Uterus (tissue), 4 donors: ENCODE results near the gene ARHGAP45. TPM values are rescaled to one million over a fixed set of nuclear protein-coding genes. Genes with fewer than 3 reads are reported as not detected.
A peak's percentile ranks its signal among the peaks of the same experiment; 100 is the strongest.

Source experiments
- DNase-seq, 2 donors: peaks; one replicate each; pipeline ENCODE4 v3.0.0-alpha.2; 2019 to 2020
- H3K27ac ChIP-seq, 2 donors: fragments of 200-600 bp; sonication (generic); 1 replicate in 1 of 2; 2 replicates in 1 of 2; pipeline ENCODE4 v1.5.1; 2016 to 2018
- H3K27me3 ChIP-seq, 2 donors: fragments of 200-600 bp; sonication (generic); one replicate each; pipeline ENCODE4 v1.5.1; 2018 to 2019; ENCODE audit warnings: control low read depth in 1 of 2
- H3K36me3 ChIP-seq, 2 donors: fragments of 200-600 bp; sonication (generic); one replicate each; pipeline ENCODE4 v1.5.1; 2019; ENCODE audit warnings: control low read depth in 1 of 2
- H3K4me1 ChIP-seq, 2 donors: fragments of 200-600 bp; sonication (generic); one replicate each; pipeline ENCODE4 v1.5.1; 2018 to 2019; ENCODE audit warnings: control low read depth in 1 of 2
- H3K4me3 ChIP-seq, 2 donors: fragments of 200-600 bp; sonication (generic); 1 replicate in 1 of 2; 2 replicates in 1 of 2; pipeline ENCODE4 v1.5.1; 2018 to 2019; ENCODE audit warnings: mild to moderate bottlenecking in 1 of 2
- H3K9me3 ChIP-seq, 2 donors: fragments of 200-600 bp; sonication (generic); one replicate each; pipeline ENCODE4 v1.5.1; 2019; ENCODE audit warnings: control low read depth in 1 of 2
- CTCF ChIP-seq, 4 experiments: fragments of 200-600 bp in 2 of 4; fragments of 450-650 bp in 2 of 4; sonication (generic) in 2 of 4; IDR thresholded peaks; one replicate each; pipeline ENCODE4 v1.5.1; 2016 to 2019; ENCODE audit warnings: antibody characterized with exemption in 4 of 4, mild to moderate bottlenecking in 2 of 4, moderate library complexity in 1 of 4
- POLR2A ChIP-seq, 2 donors: fragments of 450-650 bp; IDR thresholded peaks; one replicate each; pipeline ENCODE4 v1.6.1; 2016; ENCODE audit warnings: antibody characterized with exemption in 2 of 2, mild to moderate bottlenecking in 1 of 2, moderate library complexity in 1 of 2
- intact Hi-C: fragments of 100-400 bp; cut with DNase I; formaldehyde crosslinking; loops from one replicate; pipeline ENCODE4 v1.15.1; 2023; ENCODE audit warnings: low total_unique reads
- total RNA-seq, 4 donors: library from RNA; depleted of rRNA in 3 of 4; stranded (reverse); fragments of >200 nt in 3 of 4; gene quantifications; one replicate each; pipeline versions ENCODE4 v1.1.0 to v1.2.4, GENCODE V29; 2014 to 2023
- donor health status: DM: yes; HTN: yes; CAD: no.

ARHGAP45 gene
- total RNA-seq, 4 donors from 2014 or later = 4.1 to 154 (median 8.6) TPM

DNA sequence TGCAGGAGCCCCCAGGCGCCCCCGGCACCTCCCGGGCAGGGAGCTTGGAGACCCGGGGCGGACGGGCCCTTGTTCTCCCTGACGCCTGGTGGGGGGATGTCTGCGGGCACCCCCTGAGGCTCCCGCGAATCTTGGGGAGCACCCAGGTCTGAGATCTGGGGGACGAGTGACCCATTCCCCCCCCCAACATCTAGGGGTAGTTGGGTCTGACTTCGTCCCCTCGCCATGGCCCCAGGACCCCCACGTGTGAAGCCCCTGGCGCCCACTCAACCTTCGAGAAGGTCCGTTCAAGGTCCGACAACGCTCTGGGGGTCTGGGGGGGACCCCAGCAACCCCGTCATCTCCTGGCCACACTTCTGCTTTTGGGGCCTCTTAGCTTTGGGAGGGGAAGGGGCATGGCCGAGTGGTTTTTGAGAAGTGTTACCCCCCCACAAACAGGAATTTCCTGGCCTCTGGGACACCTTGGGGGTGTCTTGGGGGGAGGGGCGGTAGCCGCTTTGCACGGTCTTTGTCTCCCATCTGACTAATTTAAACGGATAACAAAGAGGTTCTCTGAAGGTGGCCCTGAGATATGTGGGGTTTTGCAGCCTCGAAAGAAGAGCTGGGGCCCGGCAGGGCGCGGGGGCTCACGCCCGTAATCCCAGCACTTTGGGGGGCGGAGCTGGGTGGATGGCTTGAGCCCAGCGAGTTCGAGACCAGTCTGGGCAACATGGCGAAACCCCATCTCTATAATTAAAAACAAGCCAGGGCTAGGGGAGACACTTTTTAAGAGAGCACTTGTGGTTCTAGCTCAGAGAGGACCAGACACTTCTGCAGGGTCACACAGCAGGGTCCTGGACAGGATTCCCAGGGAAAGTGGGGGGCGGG lies 40.0 kb upstream of the ARHGAP45 start:
- intact Hi-C loops = no loop called here
- TF ChIP-seq POLR2A (IDR thresholded peaks at IDR 0.05) (no peak), CTCF (IDR thresholded peaks at IDR 0.05) (no peak)

GRCh38 chr19:1027650-1028061 lies 39.3 kb upstream of the ARHGAP45 start:
- Histone ChIP-seq H3K4me3 (peak overlapping the region; percentile 85 to 89), H3K4me1 (peaks cover 0 to 6% of the 10 kb centered on the region in 2 donors), H3K27ac (peak overlapping the region; percentile 95), H3K27me3 (no peaks in the 10 kb centered on the region), H3K36me3 (no peaks in the 10 kb centered on the region), H3K9me3 (no peaks in the 10 kb centered on the region)
- DNase-seq = no peak
- no peak for TF ChIP-seq POLR2A (IDR thresholded peaks at IDR 0.05)
- no peak for TF ChIP-seq CTCF (IDR thresholded peaks at IDR 0.05)
- intact Hi-C loops = no loop called here

More for the DNA sequence above, 40.0 kb upstream of the ARHGAP45 start:
- H3K9me3 ChIP-seq = no peaks in the 10 kb centered on the region
- H3K27ac ChIP-seq = peak overlapping the region; percentile 95
- H3K4me3 ChIP-seq = peak overlapping the region; percentile 85 to 89
- H3K27me3 ChIP-seq = no peaks in the 10 kb centered on the region
- H3K4me1 ChIP-seq = peaks cover 0 to 6% of the 10 kb centered on the region in 2 donors
- no peak for DNase-seq
- H3K36me3 ChIP-seq = no peaks in the 10 kb centered on the region

GRCh38 chr19:1028062-1028926 lies 38.7 kb upstream of the ARHGAP45 start:
- H3K4me3 ChIP-seq = peak overlapping the region; percentile 85 to 89
- peak in 1 of 2 donors; percentile 17 for TF ChIP-seq POLR2A (IDR thresholded peaks at IDR 0.05)
- no peak for TF ChIP-seq CTCF (IDR thresholded peaks at IDR 0.05)
- DNase-seq = peak; percentile 72 to 75
- peak overlapping the region; percentile 95 for H3K27ac ChIP-seq
- H3K4me1 ChIP-seq = peaks cover 0 to 6% of the 10 kb centered on the region in 2 donors
- no peaks in the 10 kb centered on the region for H3K9me3 ChIP-seq
- no peaks in the 10 kb centered on the region for H3K36me3 ChIP-seq
- intact Hi-C loops = no loop called here
- H3K27me3 ChIP-seq = no peaks in the 10 kb centered on the region

GRCh38 chr19:1032264-1032867 lies 34.6 kb upstream of the ARHGAP45 start:
- Histone ChIP-seq H3K9me3 (no peaks in the 10 kb centered on the region), H3K4me1 (peaks cover 0 to 6% of the 10 kb centered on the region in 2 donors), H3K27ac (no peak overlapping the region), H3K36me3 (no peaks in the 10 kb centered on the region), H3K27me3 (no peaks in the 10 kb centered on the region), H3K4me3 (no peak overlapping the region)
- TF ChIP-seq POLR2A (IDR thresholded peaks at IDR 0.05) (no peak), CTCF (IDR thresholded peaks at IDR 0.05) (no peak)
- intact Hi-C loops = loop anchor here (10.0 kb wide), 1 partner anchor 52 kb away; no protein-coding TSS in a partner anchor
- DNase-seq = no peak
